H1 (cell line): ENCODE results near the gene ATPAF2. TPM values are rescaled to one million over a fixed set of nuclear protein-coding genes. Genes with fewer than 3 reads are reported as not detected.

ENCODE experiments used
- CHD7 ChIP-seq: fragments of 300-600 bp; sonication (generic); IDR thresholded peaks from 2 replicates; pipeline ENCODE4 v1.7.1; 2012; ENCODE audit warnings: low read length, moderate library complexity, mild to moderate bottlenecking, inconsistent platforms; ENCODE audit not compliant: insufficient replicate concordance
- EP300 ChIP-seq, 2 experiments: IDR thresholded peaks; 1 replicate in 1 of 2; 2 replicates in 1 of 2; pipeline ENCODE4 v1.6.1; 2011 to 2012; ENCODE audit warnings: low read depth in 2 of 2, low read length in 2 of 2, mild to moderate bottlenecking in 2 of 2, borderline replicate concordance in 1 of 2, inconsistent platforms in 1 of 2, moderate library complexity in 1 of 2
- FOSL1 ChIP-seq: IDR thresholded peaks from 2 replicates; pipeline ENCODE4 v1.6.1; 2011; ENCODE audit warnings: mild to moderate bottlenecking, low read depth, low read length, moderate library complexity; ENCODE audit not compliant: insufficient read depth
- GTF2F1 ChIP-seq: IDR thresholded peaks from 2 replicates; pipeline ENCODE4 v1.6.1; 2012; ENCODE audit warnings: low read depth, low read length, improper control_type of control experiment, borderline replicate concordance
- HDAC6 ChIP-seq: IDR thresholded peaks from one replicate; pipeline ENCODE4 v1.7.1; 2012; ENCODE audit warnings: low read depth, mild to moderate bottlenecking, inconsistent platforms, low read length, moderate library complexity
- KDM4A ChIP-seq: IDR thresholded peaks from one replicate; pipeline ENCODE4 v1.7.1; 2012; ENCODE audit warnings: low read depth, mild to moderate bottlenecking, moderate library complexity, low read length, inconsistent platforms; ENCODE audit not compliant: severe bottlenecking
- KDM5A ChIP-seq: fragments of 200-600 bp; IDR thresholded peaks from 2 replicates; pipeline ENCODE4 v1.7.1; 2012; ENCODE audit warnings: mild to moderate bottlenecking, low read length, inconsistent platforms, mixed read lengths
- MAX ChIP-seq: IDR thresholded peaks from 2 replicates; pipeline ENCODE4 v1.6.1; 2012; ENCODE audit warnings: inconsistent platforms
- SAP30 ChIP-seq: fragments of 300-600 bp; sonication (generic); IDR thresholded peaks from 2 replicates; pipeline ENCODE4 v1.7.1; 2012; ENCODE audit warnings: low read length, moderate library complexity, mild to moderate bottlenecking, inconsistent platforms; ENCODE audit not compliant: insufficient read depth, insufficient replicate concordance
- SRF ChIP-seq: IDR thresholded peaks from 2 replicates; pipeline ENCODE4 v1.6.1; 2011; ENCODE audit warnings: mild to moderate bottlenecking, low read depth, low read length, moderate library complexity
- polyA plus RNA-seq, 7 experiments: library from polyadenylated mRNA; depleted of rRNA in 3 of 7; stranded (reverse) in 5 of 7; unstranded in 2 of 7; fragments of >200 nt in 5 of 7; fragments of 200-250 nt in 2 of 7; gene quantifications; 1 replicate in 5 of 7; 2 replicates in 1 of 7; 4 replicates in 1 of 7; pipeline versions ENCODE4 v1.2.1 to v1.2.3, GENCODE V29; 2011 to 2013; ENCODE audit warnings: missing spikeins in 2 of 7, mixed read lengths in 2 of 7
- total RNA-seq: library from RNA; stranded (reverse); fragmentation: NEBNext Ultra II Directional; extraction: Animal tissue kit (Norgen Biotek cat#: 25700); gene quantifications from 2 replicates; pipeline ENCODE4 v1.2.1, GENCODE V29; 2021

The ATPAF2 gene
- total and polyA plus RNA-seq, 2 of the 8 experiments (the other 6 are each of a cell fraction or from before 2014, with no cell fraction given): 19.6 to 22.9 TPM

- TF ChIP-seq CHD7 (no peak), MAX (no peak), FOSL1 (no peak), HDAC6 (no peak), KDM5A (no peak), EP300 (IDR thresholded peaks at IDR 0.05; ENCODE audit: borderline replicate concordance in 1 of 2, low read depth in 2 of 2, low read length in 2 of 2) (no peak), SAP30 (no peak), SRF (no peak), KDM4A (no peak), GTF2F1 (no peak)
Observed at GRCh38 chr17:17982801-17983200, 56.2 kb downstream of the ATPAF2 start (continued).
